UCSD-AML1 (cell line): ENCODE data around the gene NGEF.

Experiments used
- DNase-seq: peaks from one replicate; lab custom pipeline; 2025; ENCODE audit not compliant: unreplicated experiment; lab: John Stamatoyannopoulos, UW

NGEF gene

GRCh38 chr2:232973796-232974195 lies 39.3 kb downstream of the NGEF start:
- no peak for DNase-seq

GRCh38 chr2:232973011-232973735 lies 39.9 kb downstream of the NGEF start:
- DNase-seq: no peak

- DNase-seq: no peak
Observed at GRCh38 chr2:232971744-232972143, 41.3 kb downstream of the NGEF start.

GRCh38 chr2:232970051-232970450 lies 43.0 kb downstream of the NGEF start:
- no peak for DNase-seq

DNA sequence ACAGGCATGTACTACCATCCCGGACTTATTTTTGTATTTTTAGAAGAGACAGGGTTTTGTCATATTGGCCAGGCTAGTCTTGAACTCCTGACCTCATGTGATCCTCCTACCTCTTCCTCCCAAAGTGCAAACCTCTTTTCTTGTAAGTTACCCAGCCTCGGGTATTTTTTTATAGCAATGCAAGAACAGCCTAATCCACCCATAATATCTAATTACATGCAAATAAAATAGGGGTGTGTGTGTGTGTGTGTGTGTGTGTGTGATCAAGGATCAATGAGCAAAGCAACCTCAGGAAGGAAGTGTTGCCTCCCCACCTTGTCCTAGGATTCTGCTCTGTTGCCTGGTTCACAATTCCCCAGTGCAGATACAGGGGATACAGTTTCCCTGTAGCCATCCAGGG lies 45.6 kb downstream of the NGEF start:
- DNase-seq: no peak

- no peak for DNase-seq
Observed at GRCh38 chr2:232966122-232966521, 46.9 kb downstream of the NGEF start.

DNA sequence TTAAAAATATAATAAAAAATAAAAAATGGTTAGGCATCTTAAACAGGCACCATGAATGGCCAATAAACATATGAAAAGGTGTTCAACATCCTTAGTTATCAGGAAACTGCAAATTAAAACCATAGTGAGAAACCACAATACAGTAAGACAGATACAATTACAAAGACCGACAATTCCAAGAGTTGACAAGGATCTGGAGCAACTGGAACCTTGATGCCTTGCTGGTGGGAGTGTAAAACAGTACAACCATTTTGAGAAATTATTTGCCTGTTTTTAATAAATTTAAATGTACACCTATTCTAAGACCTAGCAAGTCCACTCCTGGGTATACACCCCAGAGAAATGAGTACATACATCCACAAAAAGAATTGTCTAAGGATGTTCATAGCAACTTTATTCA lies 49.1 kb downstream of the NGEF start:
- no peak for DNase-seq

DNA sequence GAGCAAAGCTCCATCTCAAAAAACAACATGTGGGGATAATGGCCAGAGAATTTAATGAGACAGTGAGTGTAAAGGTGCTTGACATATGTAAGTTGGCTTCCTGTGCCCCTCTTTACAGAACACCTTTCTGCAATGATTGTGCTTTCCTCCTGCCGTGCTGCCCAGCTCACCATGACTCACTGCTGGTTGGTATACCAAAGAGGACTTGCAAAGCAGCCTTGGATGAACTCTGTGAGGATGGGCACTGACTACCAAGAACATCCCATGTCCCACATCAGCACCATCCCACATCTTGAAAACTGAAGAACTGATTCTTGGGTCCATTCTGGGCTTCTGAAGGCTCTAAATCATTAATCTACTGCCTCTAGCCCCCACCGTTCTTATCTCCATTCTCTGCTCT lies 52.2 kb downstream of the NGEF start:
- DNase-seq: no peak

- DNase-seq: no peak
Observed at GRCh38 chr2:232959139-232959538, 53.9 kb downstream of the NGEF start.

DNA sequence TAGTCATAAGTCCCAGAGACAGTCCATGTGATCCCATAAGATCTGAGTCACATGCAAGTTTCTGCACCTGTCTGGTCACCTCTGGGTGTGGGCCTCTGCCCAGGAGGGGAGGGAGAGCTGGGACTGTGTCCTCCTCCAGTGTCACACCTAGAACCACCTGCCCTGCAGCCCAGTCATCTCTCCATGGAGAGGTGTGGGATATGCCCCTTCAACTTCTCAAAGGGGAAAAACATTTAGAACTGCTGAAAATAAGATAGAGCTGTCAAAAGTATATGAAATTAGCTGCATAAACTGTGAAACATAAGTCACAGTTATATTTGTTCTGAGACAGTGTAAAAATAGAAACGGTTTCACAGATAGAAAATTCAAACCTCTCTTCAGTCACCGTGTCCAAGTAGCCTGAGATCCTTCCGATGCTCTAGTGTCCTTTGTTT lies 55.4 kb downstream of the NGEF start:
- DNase-seq: no peak

GRCh38 chr2:232955856-232956255 lies 57.2 kb downstream of the NGEF start:
- DNase-seq: no peak

GRCh38 chr2:232954691-232955090 lies 58.4 kb downstream of the NGEF start:
- DNase-seq: no peak

DNA sequence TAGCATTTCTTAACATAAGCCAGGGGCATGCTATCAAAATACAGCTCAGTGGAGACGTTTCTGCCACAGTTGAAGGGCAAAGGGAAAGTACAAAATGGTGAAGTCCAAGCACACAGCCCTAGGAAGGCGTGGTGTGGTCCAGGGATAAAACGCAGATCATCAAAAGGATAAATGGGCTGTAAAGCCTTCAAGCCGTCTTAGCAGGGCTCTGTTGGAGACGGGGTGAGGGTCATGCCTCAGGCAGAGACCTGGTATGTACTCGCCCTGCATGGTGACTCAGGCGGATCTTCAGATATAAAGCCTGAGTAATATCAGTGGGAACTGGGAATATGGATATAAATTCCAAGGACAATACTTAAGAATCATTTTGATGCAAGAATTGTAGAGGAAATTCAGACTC lies 61.2 kb downstream of the NGEF start:
- no peak for DNase-seq

- no peak for DNase-seq
Observed at GRCh38 chr2:232951181-232951580, 61.9 kb downstream of the NGEF start.

DNA sequence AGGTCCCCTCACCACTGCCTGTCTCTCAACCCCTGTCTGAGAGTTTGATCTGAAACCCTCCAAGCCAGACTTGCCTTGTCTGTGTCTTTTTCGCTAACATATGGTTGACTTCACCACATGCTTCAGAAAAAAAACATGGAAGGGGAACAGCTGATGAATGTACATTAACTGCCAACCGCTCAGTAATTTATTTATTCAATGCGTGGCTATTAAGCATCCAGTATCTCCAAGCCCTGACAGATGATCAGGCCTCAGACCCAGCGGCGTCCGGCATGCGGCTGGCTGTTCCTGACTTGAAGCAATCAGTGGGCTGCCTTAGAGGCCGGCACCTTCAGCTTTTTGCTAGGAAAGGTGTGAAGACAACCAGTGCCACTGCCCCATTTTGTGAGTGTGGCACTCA lies 62.3 kb downstream of the NGEF start:
- no peak for DNase-seq

GRCh38 chr2:232949016-232949415 lies 64.0 kb downstream of the NGEF start:
- DNase-seq: no peak

GRCh38 chr2:232942831-232943230 lies 70.2 kb downstream of the NGEF start:
- no peak for DNase-seq

- no peak for DNase-seq
Observed at GRCh38 chr2:232941912-232942594, 71.0 kb downstream of the NGEF start.

GRCh38 chr2:232941400-232941799 lies 71.7 kb downstream of the NGEF start:
- no peak for DNase-seq

DNA sequence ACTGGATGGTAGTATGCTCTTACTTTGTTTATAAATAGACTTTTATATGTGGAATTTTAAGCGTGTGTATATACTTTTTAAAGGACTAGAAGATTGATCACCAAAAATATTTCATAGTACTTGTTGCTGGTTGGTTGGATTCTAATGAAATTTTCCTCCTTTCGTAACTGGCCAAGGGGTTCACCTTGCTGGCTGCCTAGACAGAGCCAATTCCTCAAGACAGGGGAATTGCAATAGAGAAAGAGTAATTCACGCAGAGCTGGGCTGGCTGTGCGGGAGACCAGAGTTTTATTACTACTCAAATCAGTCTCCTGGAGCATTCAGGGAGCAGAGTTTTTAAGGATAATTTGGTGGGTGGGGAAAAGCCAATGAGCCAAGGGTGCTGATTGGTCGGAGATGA lies 72.3 kb downstream of the NGEF start:
- no peak for DNase-seq

DNA sequence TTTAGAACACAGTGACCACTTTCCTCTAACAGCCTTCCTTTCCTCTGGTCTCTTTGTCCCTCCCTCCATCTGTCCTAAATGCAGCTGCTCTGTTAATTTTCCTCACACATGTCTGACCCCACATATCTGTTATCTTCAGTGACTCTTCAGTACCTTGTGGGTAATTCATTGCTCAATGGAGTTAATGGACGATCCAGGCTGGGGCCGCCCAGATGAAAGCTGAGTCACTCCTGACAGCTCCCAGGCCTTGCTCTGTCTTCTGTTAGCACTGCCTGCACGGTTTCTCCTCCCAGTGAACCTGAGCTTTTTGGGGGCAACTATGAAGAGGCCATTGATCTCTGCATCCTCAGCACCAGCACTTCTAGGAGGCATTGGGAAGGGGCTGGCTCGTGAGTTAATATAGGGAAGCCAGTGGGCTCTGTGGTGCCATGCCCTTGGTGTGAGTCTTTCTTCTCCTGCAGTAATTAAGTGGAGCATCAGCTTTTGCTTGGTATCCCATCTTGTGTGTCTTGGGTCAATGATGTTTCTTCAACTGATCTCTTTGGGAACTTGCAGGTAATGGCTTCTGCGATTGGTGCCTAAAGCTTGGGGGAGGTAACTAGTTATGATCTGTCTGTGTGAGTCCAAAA lies 75.7 kb downstream of the NGEF start:
- no peak for DNase-seq

GRCh38 chr2:232931636-232932035 lies 81.4 kb downstream of the NGEF start:
- DNase-seq: no peak
